Measurements from ENCODE around the gene LRP5.
"Not testable (repeated sequence)": the region's sequence is repeated elsewhere in the genome, so short reads cannot be mapped to it uniquely, and the experiment has no call there.

The LRP5 gene

DNA sequence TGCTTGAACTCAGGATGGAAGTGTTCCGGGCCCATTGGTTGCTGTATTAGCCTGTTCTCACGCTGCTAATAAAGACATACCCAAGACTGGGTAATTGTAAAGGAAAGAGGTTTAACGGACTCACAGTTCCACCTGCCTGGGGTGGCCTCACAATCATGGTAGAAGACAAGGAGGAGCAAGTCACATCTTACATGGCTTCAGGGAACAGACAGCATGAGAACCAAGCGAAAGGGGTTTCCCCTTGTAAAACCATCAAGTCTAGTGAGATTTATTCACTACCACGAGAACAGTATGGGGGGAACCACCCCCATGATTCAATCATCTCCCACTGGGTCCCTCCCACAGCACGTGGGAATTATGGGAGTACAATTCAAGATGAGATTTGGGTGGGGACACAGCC lies 135.5 kb downstream of the LRP5 start:
- DNase-seq, result not testable (repeated sequence)
- intact Hi-C loops (cut with DNase I), result loop anchor here (2.0 kb wide), 1 partner anchor 191 kb away; no protein-coding TSS in a partner anchor

DNA sequence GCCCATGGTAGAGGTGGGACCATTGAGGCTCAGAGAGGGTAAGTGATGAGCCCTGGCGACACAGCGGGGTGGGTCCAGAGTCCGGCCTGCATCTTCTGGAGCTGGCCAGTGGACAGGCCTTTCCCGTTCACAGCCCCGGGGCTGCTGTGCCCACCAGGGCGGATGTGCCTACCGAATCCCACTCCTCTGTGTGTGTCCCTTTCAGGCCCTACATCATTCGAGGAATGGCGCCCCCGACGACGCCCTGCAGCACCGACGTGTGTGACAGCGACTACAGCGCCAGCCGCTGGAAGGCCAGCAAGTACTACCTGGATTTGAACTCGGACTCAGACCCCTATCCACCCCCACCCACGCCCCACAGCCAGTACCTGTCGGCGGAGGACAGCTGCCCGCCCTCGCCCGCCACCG lies 136.2 kb downstream of the LRP5 start:
- intact Hi-C loops (cut with DNase I), result no loop called here
- DNase-seq, result peak in 3 of 10 donors; percentile 71 to 77 (median 74)

- intact Hi-C loops (cut with DNase I), result no loop called here
- peak in 3 of 10 donors; percentile 32 to 52 (median 43) for DNase-seq
Observed at GRCh38 chr11:68449951-68450350, 137.6 kb downstream of the LRP5 start.

DNA sequence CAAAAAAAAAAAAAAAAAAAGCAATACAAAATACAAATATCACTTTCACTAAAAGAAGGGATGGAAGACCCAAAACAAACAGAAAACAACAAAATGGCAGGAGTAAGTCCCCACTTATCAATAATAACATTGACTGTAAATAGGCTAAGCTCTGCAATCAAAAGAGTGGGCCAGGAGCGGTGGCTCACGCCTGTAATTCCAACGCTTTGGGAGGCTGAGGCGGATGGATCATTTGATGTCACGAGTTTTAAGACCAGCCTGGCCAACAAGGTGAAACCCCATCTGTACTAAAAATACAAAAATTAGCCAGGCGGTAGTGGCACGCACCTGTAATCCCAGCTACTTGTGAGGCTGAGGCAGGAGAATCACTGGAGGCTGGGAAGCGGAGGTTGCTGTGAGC lies 138.3 kb downstream of the LRP5 start:
- intact Hi-C loops (cut with DNase I), result no loop called here
- DNase-seq, result peak in 3 of 10 donors; percentile 8 to 55 (median 47)

DNA sequence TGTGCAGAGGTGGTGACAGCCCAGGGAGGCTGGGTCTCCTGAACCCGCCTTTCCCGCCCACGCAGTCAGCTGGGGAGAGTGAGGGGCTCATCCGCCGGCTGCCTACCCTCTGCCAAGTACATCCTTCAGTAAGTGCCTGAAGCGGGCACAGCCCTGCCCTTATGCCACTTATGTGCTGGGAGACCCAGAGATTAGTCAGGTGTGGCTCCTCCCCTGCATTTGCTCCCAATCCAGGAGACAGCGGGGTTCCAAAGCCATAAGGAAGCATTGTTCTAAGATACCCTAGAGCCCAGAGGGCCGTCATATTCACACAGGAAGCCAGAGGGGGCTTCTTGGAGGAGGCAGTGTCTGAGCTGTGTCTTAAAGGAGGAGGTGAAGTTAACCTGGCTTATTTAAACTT lies 142.4 kb downstream of the LRP5 start:
- peak in 2 of 10 donors; percentile 68 to 73 for DNase-seq
- intact Hi-C loops (cut with DNase I), result no loop called here

GRCh38 chr11:68455485-68455884 lies 143.1 kb downstream of the LRP5 start:
- peak in 2 of 10 donors; percentile 26 to 42 for DNase-seq
- intact Hi-C loops (cut with DNase I), result no loop called here

DNA sequence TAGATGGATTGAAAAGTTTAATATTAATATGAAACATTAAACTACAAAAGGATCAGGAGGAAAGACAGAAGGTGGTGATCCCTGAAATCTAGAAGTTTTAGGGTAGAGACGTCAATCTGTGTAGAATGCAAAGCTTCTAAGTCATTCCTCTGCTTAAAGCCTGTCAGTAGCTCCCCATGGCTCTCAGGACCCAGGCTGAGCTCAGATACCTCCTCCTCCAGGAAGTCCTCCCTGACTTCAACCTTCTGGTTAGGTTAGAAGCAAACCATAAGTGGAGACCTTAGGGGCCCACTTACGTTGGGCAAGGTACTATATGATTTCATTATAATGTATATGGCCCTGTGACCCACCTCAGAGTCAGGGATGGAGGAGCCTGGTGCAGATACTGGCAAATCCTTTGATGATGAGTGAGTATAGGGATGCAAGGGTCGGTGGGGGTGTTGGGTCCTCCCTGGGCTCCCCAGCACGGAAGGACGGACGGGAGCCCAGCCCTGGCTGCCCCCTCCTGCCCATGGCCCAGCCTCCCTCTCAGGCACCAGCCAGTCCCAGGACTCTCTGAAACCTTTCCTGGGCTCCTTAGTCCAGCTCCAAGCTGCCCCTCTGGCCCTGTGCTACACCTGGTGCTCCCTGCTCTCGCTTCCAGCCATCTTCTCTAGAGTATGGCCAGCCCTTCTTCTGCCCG lies 145.0 kb downstream of the LRP5 start:
- intact Hi-C loops (cut with DNase I), result no loop called here
- no peak for DNase-seq

- intact Hi-C loops (cut with DNase I), result no loop called here
- DNase-seq, result peak in 1 of 10 donors; percentile 62
Observed at GRCh38 chr11:68457898-68458249, 145.5 kb downstream of the LRP5 start.

GRCh38 chr11:68458340-68458739 lies 145.9 kb downstream of the LRP5 start:
- DNase-seq; intact Hi-C loops (cut with DNase I): not testable (repeated sequence)

DNA sequence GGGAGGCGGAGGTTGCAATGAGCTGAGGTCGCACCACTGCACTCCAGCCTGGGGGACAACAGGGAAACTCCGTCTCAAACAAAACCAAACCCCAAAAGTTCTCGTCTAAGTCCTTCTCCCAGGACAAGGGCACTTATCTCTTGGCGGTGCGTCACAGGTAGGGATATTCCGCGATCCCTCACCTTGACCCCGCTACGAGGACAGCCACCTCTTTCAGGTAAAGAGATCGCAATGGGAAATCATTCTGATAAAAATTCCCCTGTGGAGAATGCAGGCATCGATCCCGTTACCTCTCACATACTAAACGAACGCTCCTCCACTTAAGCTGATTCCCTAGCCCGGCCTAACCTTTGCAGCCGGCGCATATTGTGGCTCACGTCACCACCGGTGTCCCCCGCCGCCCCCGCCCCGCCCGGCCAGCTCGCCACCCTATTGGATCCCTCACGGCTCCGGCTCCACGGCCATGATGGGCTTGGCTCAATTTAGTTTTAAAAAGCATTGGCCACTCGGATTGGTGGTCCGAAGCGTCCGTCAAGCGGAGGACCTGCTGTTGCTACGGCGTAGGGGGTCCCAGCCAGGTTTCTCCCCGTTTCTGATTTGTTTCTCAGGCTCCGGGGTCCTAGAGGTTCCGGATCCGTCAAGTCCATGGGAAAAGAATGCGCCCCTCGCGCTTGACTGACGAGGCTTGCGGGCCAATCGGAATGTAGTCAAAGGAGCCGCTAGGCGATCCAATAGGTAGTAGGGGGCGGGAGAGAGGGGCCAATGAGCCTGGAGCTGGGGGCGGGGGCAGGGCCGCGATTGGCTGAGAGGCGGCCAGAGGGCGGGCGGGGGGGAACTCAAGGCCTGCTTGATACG lies 147.7 kb downstream of the LRP5 start:
- peak; percentile 92 to 99 (median 96) for DNase-seq
- intact Hi-C loops (cut with DNase I), result loop anchor here (10.0 kb wide), 1 partner anchor 125 kb away; no protein-coding TSS in a partner anchor

GRCh38 chr11:68460741-68461574 lies 148.6 kb downstream of the LRP5 start, which contains the start of gene PPP6R3:
Gene PPP6R3 (plus strand): TSS chr11:68460752. CDS start chr11:68537665, 76,913 bp downstream.
- intact Hi-C loops (cut with DNase I), result loop anchor here (10.0 kb wide), 1 partner anchor 124 kb away; no protein-coding TSS in a partner anchor
- peak in 2 of 10 donors; percentile 85 to 86 for DNase-seq

DNA sequence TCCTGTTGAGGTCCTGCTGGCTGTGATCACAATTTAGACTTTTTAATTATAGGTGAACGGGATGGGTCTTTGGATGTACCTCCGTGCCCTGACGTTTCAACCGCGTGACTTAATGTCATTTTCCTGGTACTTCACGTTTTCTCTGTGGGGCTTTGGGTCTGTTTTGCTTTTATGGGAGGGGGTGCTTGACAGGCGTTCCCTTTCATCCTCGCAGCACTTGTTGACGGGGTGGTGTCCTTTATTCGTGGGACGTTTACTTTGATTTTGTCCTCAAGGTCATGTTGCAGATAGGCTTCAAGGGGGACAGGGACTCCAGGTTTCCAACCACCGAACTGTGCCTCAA lies 149.2 kb downstream of the LRP5 start:
- intact Hi-C loops (cut with DNase I), result loop anchor here (10.0 kb wide), 1 partner anchor 123 kb away; no protein-coding TSS in a partner anchor
- no peak for DNase-seq

- no peak for DNase-seq
- intact Hi-C loops (cut with DNase I), result loop anchor here (10.0 kb wide), 1 partner anchor 121 kb away; no protein-coding TSS in a partner anchor
Observed at GRCh38 chr11:68463714-68464113, 151.3 kb downstream of the LRP5 start.

DNA sequence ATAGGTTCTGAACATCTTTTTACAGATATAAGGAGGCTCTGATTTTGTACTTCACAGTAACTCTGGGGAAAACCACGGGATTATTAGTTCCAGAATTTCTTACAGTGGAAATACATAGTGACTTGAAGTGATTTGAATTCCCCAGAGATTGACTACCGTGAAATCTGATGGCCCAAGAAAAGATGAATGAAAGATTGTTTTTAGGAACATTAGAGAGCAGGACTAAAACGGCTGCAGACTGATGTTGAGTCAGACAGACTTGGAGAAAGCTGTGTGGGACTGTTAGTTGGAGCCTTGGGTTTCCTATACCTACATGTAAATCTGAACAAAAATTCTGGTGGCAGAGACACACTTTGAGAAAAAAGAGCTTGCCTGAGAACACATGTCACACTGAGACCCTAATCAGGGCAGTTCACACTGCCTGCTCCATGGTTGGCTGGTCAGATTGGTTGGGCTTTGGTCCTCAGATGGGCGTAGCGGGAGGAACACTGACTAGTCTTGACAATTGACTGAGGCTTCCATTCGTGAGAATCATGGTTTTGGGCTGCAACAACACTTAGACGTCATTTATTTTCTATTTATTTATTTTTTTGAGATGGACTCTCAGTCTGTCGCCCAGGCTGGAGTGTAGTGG lies 154.9 kb downstream of the LRP5 start:
- DNase-seq, result no peak
- intact Hi-C loops (cut with DNase I), result loop anchor here (10.0 kb wide), 1 partner anchor 117 kb away; no protein-coding TSS in a partner anchor

DNA sequence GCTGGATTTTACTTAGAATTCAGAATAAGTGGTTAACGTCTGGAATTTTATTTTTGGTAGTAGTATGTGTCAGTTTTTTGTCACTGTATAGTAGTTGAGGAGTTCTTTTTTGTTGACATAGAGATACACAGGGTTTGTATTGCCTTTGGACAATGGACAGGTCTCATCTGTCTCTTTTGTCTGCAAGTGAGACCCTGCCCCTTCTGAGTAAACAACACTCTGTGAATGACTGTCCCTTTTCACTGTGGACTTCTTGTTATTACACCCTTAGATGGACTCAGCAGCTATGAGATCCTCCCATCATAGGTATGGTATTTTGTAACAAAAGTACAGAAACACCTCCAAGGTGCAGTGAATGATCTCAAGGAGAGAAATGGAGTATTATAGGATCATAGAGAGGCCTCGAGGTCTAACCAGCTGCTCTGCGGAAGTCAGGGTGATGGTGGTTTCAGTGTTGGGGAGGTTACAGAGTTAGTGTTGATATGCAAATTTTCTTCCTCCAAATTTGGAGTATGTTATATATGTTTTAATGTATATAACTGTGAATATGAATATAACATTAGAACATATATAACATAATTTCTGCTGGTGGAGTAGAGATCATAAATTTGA lies 155.9 kb downstream of the LRP5 start:
- DNase-seq, result no peak
- intact Hi-C loops (cut with DNase I), result loop anchor here (10.0 kb wide), 1 partner anchor 116 kb away; no protein-coding TSS in a partner anchor

DNA sequence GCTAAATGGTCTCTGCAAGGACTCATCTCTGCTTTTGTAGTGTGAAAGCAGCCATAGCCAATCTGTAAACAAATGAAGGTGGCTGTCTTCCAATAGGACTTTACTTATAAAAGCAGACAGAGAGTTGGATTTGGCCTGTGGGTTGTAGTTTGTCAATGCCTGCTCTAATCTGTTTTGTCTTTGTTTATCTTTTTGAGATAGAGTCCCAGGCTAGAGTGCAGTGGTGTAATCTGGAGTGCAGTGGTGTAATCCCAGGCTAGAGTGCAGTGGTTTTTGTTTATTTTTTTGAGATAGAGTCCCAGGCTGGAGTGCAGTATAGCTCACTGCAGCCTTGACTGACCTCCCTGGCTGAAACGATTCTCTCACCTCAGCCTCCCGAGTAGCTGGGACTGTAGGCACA lies 156.7 kb downstream of the LRP5 start:
- intact Hi-C loops (cut with DNase I), result loop anchor here (10.0 kb wide), 1 partner anchor 116 kb away; no protein-coding TSS in a partner anchor
- DNase-seq, result no peak

DNA sequence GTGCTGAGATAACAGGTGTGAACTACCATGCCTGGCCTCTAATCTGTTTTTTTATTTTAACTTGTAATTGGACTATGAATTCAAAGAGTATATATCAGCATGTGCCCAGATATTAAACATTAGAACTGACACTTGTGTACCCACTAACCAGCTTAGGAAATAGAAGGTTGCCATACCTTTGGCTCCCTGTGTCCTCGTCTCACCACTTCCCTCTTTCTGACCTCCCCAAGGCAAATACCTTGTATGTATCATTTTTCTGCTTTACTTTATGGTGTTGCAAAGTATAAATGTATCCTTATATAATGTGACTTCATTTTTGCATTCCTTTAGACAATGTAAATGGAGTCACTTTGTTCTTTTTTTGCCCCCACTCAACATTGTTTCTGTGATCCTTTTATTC lies 157.3 kb downstream of the LRP5 start:
- intact Hi-C loops (cut with DNase I), result loop anchor here (10.0 kb wide), 1 partner anchor 115 kb away; no protein-coding TSS in a partner anchor
- DNase-seq, result no peak

- DNase-seq, result peak in 5 of 10 donors; percentile 33 to 84 (median 48)
- intact Hi-C loops (cut with DNase I), result no loop called here
Observed at GRCh38 chr11:68470304-68470811, 158.0 kb downstream of the LRP5 start.

All from posterior cingulate gyrus (tissue), 11 donors.